Trophoblast cell (in vitro differentiated cells and primary cell): ENCODE measurements around the gene YIF1A.
"Not testable (repeated sequence)": the region's sequence is repeated elsewhere in the genome, so short reads cannot be mapped to it uniquely, and the experiment has no call there.

ENCODE experiments used
- DNase-seq, 2 donors: peaks; one replicate each; pipeline ENCODE4 v3.0.0-alpha.2; 2016
- H2AFZ ChIP-seq: 2 replicates; pipeline ENCODE4 v1.6.1; 2013; ENCODE audit warnings: low read length, moderate library complexity, mild to moderate bottlenecking; ENCODE audit not compliant: insufficient read depth, poor library complexity
- H2AK5ac ChIP-seq: 2 replicates; pipeline ENCODE4 v1.6.1; 2013; ENCODE audit warnings: mild to moderate bottlenecking, low read length
- H2BK120ac ChIP-seq: 2 replicates; pipeline ENCODE4 v1.6.1; 2013; ENCODE audit warnings: low read length, mild to moderate bottlenecking, moderate library complexity; ENCODE audit not compliant: insufficient read depth, poor library complexity
- H2BK12ac ChIP-seq: 2 replicates; pipeline ENCODE4 v1.6.1; 2013; ENCODE audit warnings: mild to moderate bottlenecking, low read length, moderate library complexity
- H2BK5ac ChIP-seq: 2 replicates; pipeline ENCODE4 v1.6.1; 2013; ENCODE audit warnings: low read length, low read depth, moderate library complexity, mild to moderate bottlenecking; ENCODE audit not compliant: poor library complexity
- H3K14ac ChIP-seq: 2 replicates; pipeline ENCODE4 v1.6.1; 2013; ENCODE audit warnings: mild to moderate bottlenecking, low read length
- H3K18ac ChIP-seq: 2 replicates; pipeline ENCODE4 v1.6.1; 2013; ENCODE audit warnings: mild to moderate bottlenecking, low read length
- H3K23ac ChIP-seq: 2 replicates; pipeline ENCODE4 v1.6.1; 2013; ENCODE audit warnings: low read length
- H3K27ac ChIP-seq: 2 replicates; pipeline ENCODE4 v1.5.1; 2013; ENCODE audit warnings: low read depth, mild to moderate bottlenecking, inconsistent platforms, low read length, moderate library complexity
- H3K27me3 ChIP-seq: 2 replicates; pipeline ENCODE4 v1.6.1; 2013; ENCODE audit warnings: inconsistent platforms, mild to moderate bottlenecking, low read length, moderate library complexity; ENCODE audit not compliant: insufficient read depth
- H3K36me3 ChIP-seq, 2 experiments: 1 replicate in 1 of 2; 2 replicates in 1 of 2; pipeline ENCODE4 v1.6.1; 2013; ENCODE audit warnings: low read length in 2 of 2, mild to moderate bottlenecking in 2 of 2, moderate library complexity in 1 of 2; ENCODE audit not compliant: insufficient read depth in 2 of 2, control insufficient read depth in 1 of 2
- H3K4ac ChIP-seq: 2 replicates; pipeline ENCODE4 v1.6.1; 2013; ENCODE audit warnings: low read depth, mild to moderate bottlenecking, low read length, moderate library complexity
- H3K4me1 ChIP-seq, 2 experiments: 1 replicate in 1 of 2; 2 replicates in 1 of 2; pipeline ENCODE4 v1.6.1; 2013; ENCODE audit warnings: low read length in 2 of 2, mild to moderate bottlenecking in 2 of 2, moderate library complexity in 1 of 2; ENCODE audit not compliant: insufficient read depth in 2 of 2, control insufficient read depth in 1 of 2
- H3K4me2 ChIP-seq: 2 replicates; pipeline ENCODE4 v1.6.1; 2013; ENCODE audit warnings: inconsistent platforms, mild to moderate bottlenecking, low read length, moderate library complexity
- H3K4me3 ChIP-seq: 2 replicates; pipeline ENCODE4 v1.5.1; 2013; ENCODE audit warnings: mild to moderate bottlenecking, low read depth, low read length, inconsistent platforms
- H3K79me1 ChIP-seq: one replicate; pipeline ENCODE4 v1.6.1; 2013; ENCODE audit warnings: low read length
- H3K79me2 ChIP-seq: 2 replicates; pipeline ENCODE4 v1.6.1; 2013; ENCODE audit warnings: low read length, mild to moderate bottlenecking; ENCODE audit not compliant: control insufficient read depth, insufficient read depth, poor library complexity
- H3K9ac ChIP-seq: 2 replicates; pipeline ENCODE4 v1.6.1; 2013; ENCODE audit warnings: mild to moderate bottlenecking, low read length
- H3K9me3 ChIP-seq: 2 replicates; pipeline ENCODE4 v1.6.1; 2013; ENCODE audit warnings: low read depth, mild to moderate bottlenecking, control low read depth, inconsistent platforms, low read length; ENCODE audit not compliant: insufficient read depth
- H4K12ac ChIP-seq: 2 replicates; pipeline ENCODE4 v1.6.1; 2013; ENCODE audit warnings: low read depth, mild to moderate bottlenecking, low read length, moderate library complexity
- H4K8ac ChIP-seq: 2 replicates; pipeline ENCODE4 v1.6.1; 2013; ENCODE audit warnings: low read depth, mild to moderate bottlenecking, low read length, moderate library complexity
- H4K91ac ChIP-seq: one replicate; pipeline ENCODE4 v1.6.1; 2013; ENCODE audit warnings: low read depth, mild to moderate bottlenecking, low read length, moderate library complexity
- WGBS: extraction: QIAGEN DNeasy Blood & Tissue Kit; methylation state at CpG from one replicate; pipeline ENCODE4 v1.1.7; 2013; ENCODE audit warnings: missing lambda C conversion rate; ENCODE audit not compliant: insufficient read length, insufficient coverage; ENCODE audit errors: extremely low coverage; 5-methylcytosine and 5-hydroxymethylcytosine counted together

YIF1A gene

GRCh38 chr11:66321606-66322005, 32.7 kb upstream of the YIF1A start:
- WGBS = no CpG with 5 or more reads among the region's 4 CpGs
- Histone ChIP-seq H3K27ac (no peak overlapping the region), H3K9ac (no peak overlapping the region), H2BK5ac (no peak overlapping the region), H3K14ac (no peak overlapping the region), H3K4me3 (no peak overlapping the region), H3K79me1 (peaks cover 26% of the 10 kb centered on the region), H3K4ac (no peak overlapping the region), H2BK120ac (no peak overlapping the region), H3K27me3 (no peaks in the 10 kb centered on the region), H4K91ac (no peak overlapping the region), H2AFZ (no peak overlapping the region), H2AK5ac (no peak overlapping the region), H3K18ac (no peak overlapping the region), H3K36me3 (no peaks in the 10 kb centered on the region), H3K9me3 (peaks cover 4% of the 10 kb centered on the region), H3K79me2 (peaks cover 1% of the 10 kb centered on the region), H3K23ac (no peak overlapping the region), H4K12ac (no peak overlapping the region), H3K4me1 (peaks cover 46 to 48% of the 10 kb centered on the region in 2 experiments), H3K4me2 (no peak overlapping the region), H2BK12ac (no peak overlapping the region), H4K8ac (no peak overlapping the region)
- DNase-seq = no peak

- Histone ChIP-seq H3K4me1 (peaks cover 40 to 48% of the 10 kb centered on the region in 2 experiments), H3K79me1 (peaks cover 22% of the 10 kb centered on the region)
- H3K4ac ChIP-seq, H3K23ac ChIP-seq, H4K91ac ChIP-seq, H3K9ac ChIP-seq, H3K4me2 ChIP-seq, H3K14ac ChIP-seq, DNase-seq, H3K9me3 ChIP-seq, H3K36me3 ChIP-seq, H2AK5ac ChIP-seq, H3K79me2 ChIP-seq, H3K27me3 ChIP-seq, H3K4me3 ChIP-seq, H2BK12ac ChIP-seq, H4K12ac ChIP-seq, H4K8ac ChIP-seq, H2AFZ ChIP-seq, H2BK5ac ChIP-seq, H3K27ac ChIP-seq, H3K18ac ChIP-seq, H2BK120ac ChIP-seq: not testable (repeated sequence)
- WGBS = no CpG with 5 or more reads among the region's 6 CpGs
These were observed 31.8 kb upstream of the YIF1A start for GRCh38 chr11:66320748-66321147.

- H4K8ac ChIP-seq, H3K18ac ChIP-seq, H3K14ac ChIP-seq, H2BK12ac ChIP-seq, H4K12ac ChIP-seq, H3K79me2 ChIP-seq, H4K91ac ChIP-seq, H3K4me2 ChIP-seq, H2BK120ac ChIP-seq, H3K4ac ChIP-seq, H3K4me3 ChIP-seq, H2AFZ ChIP-seq, H3K23ac ChIP-seq, H2BK5ac ChIP-seq, H3K36me3 ChIP-seq, H2AK5ac ChIP-seq, H3K9me3 ChIP-seq, H3K27ac ChIP-seq, H3K9ac ChIP-seq, DNase-seq, H3K27me3 ChIP-seq: not testable (repeated sequence)
- peaks cover 38 to 44% of the 10 kb centered on the region in 2 experiments for H3K4me1 ChIP-seq
- no CpG with 5 or more reads among the region's 2 CpGs for WGBS
- H3K79me1 ChIP-seq = peaks cover 22% of the 10 kb centered on the region
These were observed 31.3 kb upstream of the YIF1A start for GRCh38 chr11:66320289-66320688.

GRCh38 chr11:66318600-66318970, 29.6 kb upstream of the YIF1A start:
- Histone ChIP-seq H3K27ac (peak overlapping the region; percentile 58), H3K23ac (no peak overlapping the region), H3K18ac (no peak overlapping the region), H3K79me1 (peaks cover 21% of the 10 kb centered on the region), H2BK120ac (peak overlapping the region; percentile 35), H4K8ac (no peak overlapping the region), H3K4ac (no peak overlapping the region), H3K4me3 (no peak overlapping the region), H2AFZ (no peak overlapping the region), H4K12ac (no peak overlapping the region), H2AK5ac (no peak overlapping the region), H3K4me2 (no peak overlapping the region), H4K91ac (peak overlapping the region; percentile 78), H2BK5ac (no peak overlapping the region), H2BK12ac (peak overlapping the region; percentile 4), H3K79me2 (no peaks in the 10 kb centered on the region), H3K27me3 (no peaks in the 10 kb centered on the region), H3K36me3 (no peaks in the 10 kb centered on the region), H3K9ac (no peak overlapping the region), H3K9me3 (peaks cover 7% of the 10 kb centered on the region), H3K4me1 (peaks cover 40 to 43% of the 10 kb centered on the region in 2 experiments), H3K14ac (no peak overlapping the region)
- WGBS = no CpG with 5 or more reads among the region's 3 CpGs
- no peak for DNase-seq
